Uterus (tissue), 4 donors: ENCODE results near the gene FHIT. TPM values are rescaled to one million over a fixed set of nuclear protein-coding genes. Genes with fewer than 3 reads are reported as not detected.
A peak's percentile ranks its signal among the peaks of the same experiment; 100 is the strongest.

Experiments used
- DNase-seq, 2 donors: peaks; one replicate each; pipeline ENCODE4 v3.0.0-alpha.2; 2019 to 2020
- H3K27ac ChIP-seq, 2 donors: fragments of 200-600 bp; sonication (generic); 1 replicate in 1 of 2; 2 replicates in 1 of 2; pipeline ENCODE4 v1.5.1; 2016 to 2018
- H3K27me3 ChIP-seq, 2 donors: fragments of 200-600 bp; sonication (generic); one replicate each; pipeline ENCODE4 v1.5.1; 2018 to 2019; ENCODE audit warnings: control low read depth in 1 of 2
- H3K36me3 ChIP-seq, 2 donors: fragments of 200-600 bp; sonication (generic); one replicate each; pipeline ENCODE4 v1.5.1; 2019; ENCODE audit warnings: control low read depth in 1 of 2
- H3K4me1 ChIP-seq, 2 donors: fragments of 200-600 bp; sonication (generic); one replicate each; pipeline ENCODE4 v1.5.1; 2018 to 2019; ENCODE audit warnings: control low read depth in 1 of 2
- H3K4me3 ChIP-seq, 2 donors: fragments of 200-600 bp; sonication (generic); 1 replicate in 1 of 2; 2 replicates in 1 of 2; pipeline ENCODE4 v1.5.1; 2018 to 2019; ENCODE audit warnings: mild to moderate bottlenecking in 1 of 2
- H3K9me3 ChIP-seq, 2 donors: fragments of 200-600 bp; sonication (generic); one replicate each; pipeline ENCODE4 v1.5.1; 2019; ENCODE audit warnings: control low read depth in 1 of 2
- CTCF ChIP-seq, 4 experiments: fragments of 200-600 bp in 2 of 4; fragments of 450-650 bp in 2 of 4; sonication (generic) in 2 of 4; IDR thresholded peaks; one replicate each; pipeline ENCODE4 v1.5.1; 2016 to 2019; ENCODE audit warnings: antibody characterized with exemption in 4 of 4, mild to moderate bottlenecking in 2 of 4, moderate library complexity in 1 of 4
- POLR2A ChIP-seq, 2 donors: fragments of 450-650 bp; IDR thresholded peaks; one replicate each; pipeline ENCODE4 v1.6.1; 2016; ENCODE audit warnings: antibody characterized with exemption in 2 of 2, mild to moderate bottlenecking in 1 of 2, moderate library complexity in 1 of 2
- intact Hi-C: fragments of 100-400 bp; cut with DNase I; formaldehyde crosslinking; loops from one replicate; pipeline ENCODE4 v1.15.1; 2023; ENCODE audit warnings: low total_unique reads
- total RNA-seq, 4 donors: library from RNA; depleted of rRNA in 3 of 4; stranded (reverse); fragments of >200 nt in 3 of 4; gene quantifications; one replicate each; pipeline versions ENCODE4 v1.1.0 to v1.2.4, GENCODE V29; 2014 to 2023
- donor health status: DM: yes; HTN: yes; CAD: no.

The FHIT gene
- total RNA-seq, 4 donors from 2014 or later = 1.3 to 15.2 (median 7.3) TPM

- Histone ChIP-seq H3K4me1 (no peaks in the 10 kb centered on the region), H3K9me3 (no peaks in the 10 kb centered on the region), H3K36me3 (no peaks in the 10 kb centered on the region), H3K27ac (no peak overlapping the region), H3K4me3 (no peak overlapping the region), H3K27me3 (no peaks in the 10 kb centered on the region)
- DNase-seq = no peak
- intact Hi-C loops = no loop called here
- TF ChIP-seq CTCF (IDR thresholded peaks at IDR 0.05) = no peak
These were observed 1474.2 kb downstream of the FHIT start for GRCh38 chr3:59777066-59777465.

GRCh38 chr3:59775761-59776325, 1475.4 kb downstream of the FHIT start:
- Histone ChIP-seq H3K9me3 (no peaks in the 10 kb centered on the region), H3K4me1 (no peaks in the 10 kb centered on the region), H3K36me3 (no peaks in the 10 kb centered on the region), H3K4me3 (no peak overlapping the region), H3K27ac (no peak overlapping the region), H3K27me3 (no peaks in the 10 kb centered on the region)
- DNase-seq = no peak
- TF ChIP-seq POLR2A (IDR thresholded peaks at IDR 0.05) (no peak), CTCF (IDR thresholded peaks at IDR 0.05) (no peak)
- intact Hi-C loops = no loop called here

DNA sequence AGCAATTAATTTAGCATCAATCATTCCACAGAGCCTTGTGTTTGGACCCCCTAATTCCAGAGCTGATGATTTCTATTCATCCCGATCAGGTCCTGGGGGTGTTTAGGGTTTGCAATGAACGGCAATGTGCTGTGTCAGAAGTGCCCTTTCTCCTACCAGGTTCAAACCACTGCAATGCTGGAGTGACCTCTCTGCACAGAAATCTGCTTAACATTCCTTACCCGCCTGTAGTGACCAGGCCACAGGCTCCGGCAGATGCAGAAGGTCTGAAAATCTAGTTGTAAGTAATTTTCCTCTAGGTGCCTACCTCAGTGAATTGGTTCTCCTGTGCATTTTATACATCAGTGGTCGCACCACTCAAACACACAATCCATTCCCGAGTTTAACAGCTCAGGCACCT, 1476.1 kb downstream of the FHIT start:
- Histone ChIP-seq H3K27ac (peak overlapping the region in 1 of 2 donors; percentile 40), H3K36me3 (no peaks in the 10 kb centered on the region), H3K4me1 (no peaks in the 10 kb centered on the region), H3K4me3 (no peak overlapping the region), H3K27me3 (no peaks in the 10 kb centered on the region), H3K9me3 (no peaks in the 10 kb centered on the region)
- no peak for DNase-seq
- intact Hi-C loops = no loop called here
- TF ChIP-seq CTCF (IDR thresholded peaks at IDR 0.05) (no peak), POLR2A (IDR thresholded peaks at IDR 0.05) (no peak)

DNA sequence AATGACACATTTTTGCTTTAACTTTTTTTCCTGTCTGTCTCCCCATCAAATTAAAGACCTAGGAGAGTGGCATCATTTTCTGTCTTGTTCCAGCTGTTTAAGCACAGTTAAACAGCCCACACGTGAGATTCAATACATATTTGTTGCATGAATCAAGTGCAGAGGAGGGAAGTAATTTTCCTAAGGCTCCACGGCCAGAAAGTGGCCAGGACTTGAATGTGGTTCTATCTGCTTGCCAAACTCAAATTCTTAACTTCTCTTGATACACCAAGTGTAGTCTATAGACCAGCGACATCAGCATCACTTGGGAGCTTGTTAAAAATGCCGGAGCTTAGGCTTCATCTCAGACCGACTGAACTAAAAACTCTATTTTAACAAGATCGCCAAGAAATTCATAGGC, 1476.6 kb downstream of the FHIT start:
- TF ChIP-seq CTCF (IDR thresholded peaks at IDR 0.05) = no peak
- TF ChIP-seq POLR2A (IDR thresholded peaks at IDR 0.05) = no peak
- DNase-seq = peak in 1 of 2 donors; percentile 25
- no peaks in the 10 kb centered on the region for H3K36me3 ChIP-seq
- no peaks in the 10 kb centered on the region for H3K4me1 ChIP-seq
- peak overlapping the region in 1 of 2 donors; percentile 40 for H3K27ac ChIP-seq
- H3K27me3 ChIP-seq = no peaks in the 10 kb centered on the region
- intact Hi-C loops = no loop called here
- no peak overlapping the region for H3K4me3 ChIP-seq
- no peaks in the 10 kb centered on the region for H3K9me3 ChIP-seq

- no peaks in the 10 kb centered on the region for H3K27me3 ChIP-seq
- H3K4me3 ChIP-seq = no peak overlapping the region
- DNase-seq = no peak
- no peaks in the 10 kb centered on the region for H3K36me3 ChIP-seq
- no peaks in the 10 kb centered on the region for H3K9me3 ChIP-seq
- TF ChIP-seq CTCF (IDR thresholded peaks at IDR 0.05) (no peak), POLR2A (IDR thresholded peaks at IDR 0.05) (no peak)
- H3K27ac ChIP-seq = peak overlapping the region in 1 of 2 donors; percentile 20
- intact Hi-C loops = no loop called here
- no peaks in the 10 kb centered on the region for H3K4me1 ChIP-seq
These were observed 1477.3 kb downstream of the FHIT start for GRCh38 chr3:59774000-59774399.
